Ovary (tissue), 3 donors: Measurements from ENCODE around the gene ZP3.
"Not testable (repeated sequence)": the region's sequence is repeated elsewhere in the genome, so short reads cannot be mapped to it uniquely, and the experiment has no call there.

ENCODE experiments used
- EP300 ChIP-seq: sonication (generic); formaldehyde crosslinking; IDR thresholded peaks from one replicate; pipeline ENCODE4 v1.6.1; 2017; ENCODE audit warnings: antibody characterized with exemption
- POLR2A ChIP-seq: fragments of 450-650 bp; IDR thresholded peaks from one replicate; pipeline ENCODE4 v1.6.1; 2017; ENCODE audit warnings: antibody characterized with exemption, mild to moderate bottlenecking, moderate library complexity
- TF ChIP-seq, protein P1 (sequence below), 3 donors: fragments of 450-650 bp in 2 of 3; fragments of 200-600 bp in 1 of 3; IDR thresholded peaks; one replicate each; pipeline versions ENCODE4 v1.5.1 to v1.8.0; 2016 to 2022; ENCODE audit warnings: antibody characterized with exemption in 3 of 3, mild to moderate bottlenecking in 1 of 3
- donor health status: DM: no; HTN: no; CAD: no.

DNA sequence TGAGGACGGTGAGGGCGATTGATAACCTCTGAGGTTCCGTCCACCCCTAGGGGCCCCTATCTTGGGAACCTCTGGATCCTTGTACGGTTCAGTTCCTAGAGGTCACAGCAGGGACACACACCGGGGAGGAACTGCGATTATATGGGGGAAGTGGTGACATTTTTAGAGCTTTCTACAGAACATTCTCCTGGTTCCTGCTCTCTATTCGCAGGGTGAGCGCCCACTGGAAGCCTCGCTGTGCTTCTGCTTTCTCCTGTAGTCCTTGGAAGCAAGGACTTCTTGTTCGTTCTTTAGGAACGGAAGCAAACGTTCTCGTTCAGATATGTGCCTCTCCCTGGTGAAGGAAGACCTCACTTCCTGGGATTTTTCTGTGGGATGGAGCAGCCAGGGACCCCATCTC, 63.2 kb downstream of the ZP3 start:
- TF ChIP-seq, protein P1, sequence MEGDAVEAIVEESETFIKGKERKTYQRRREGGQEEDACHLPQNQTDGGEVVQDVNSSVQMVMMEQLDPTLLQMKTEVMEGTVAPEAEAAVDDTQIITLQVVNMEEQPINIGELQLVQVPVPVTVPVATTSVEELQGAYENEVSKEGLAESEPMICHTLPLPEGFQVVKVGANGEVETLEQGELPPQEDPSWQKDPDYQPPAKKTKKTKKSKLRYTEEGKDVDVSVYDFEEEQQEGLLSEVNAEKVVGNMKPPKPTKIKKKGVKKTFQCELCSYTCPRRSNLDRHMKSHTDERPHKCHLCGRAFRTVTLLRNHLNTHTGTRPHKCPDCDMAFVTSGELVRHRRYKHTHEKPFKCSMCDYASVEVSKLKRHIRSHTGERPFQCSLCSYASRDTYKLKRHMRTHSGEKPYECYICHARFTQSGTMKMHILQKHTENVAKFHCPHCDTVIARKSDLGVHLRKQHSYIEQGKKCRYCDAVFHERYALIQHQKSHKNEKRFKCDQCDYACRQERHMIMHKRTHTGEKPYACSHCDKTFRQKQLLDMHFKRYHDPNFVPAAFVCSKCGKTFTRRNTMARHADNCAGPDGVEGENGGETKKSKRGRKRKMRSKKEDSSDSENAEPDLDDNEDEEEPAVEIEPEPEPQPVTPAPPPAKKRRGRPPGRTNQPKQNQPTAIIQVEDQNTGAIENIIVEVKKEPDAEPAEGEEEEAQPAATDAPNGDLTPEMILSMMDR (IDR thresholded peaks at IDR 0.05), result not testable (repeated sequence)
- TF ChIP-seq POLR2A, EP300: not testable (repeated sequence)
